HEK293 (cell line): ENCODE measurements around the gene VPS4A.

Experiments used
- KLF8 ChIP-seq: fragments of 450-650 bp; formaldehyde crosslinking; IDR thresholded peaks from 2 replicates; pipeline ENCODE4 v1.5.1; 2016; ENCODE audit warnings: missing biosample characterization, missing genetic modification characterization
- SP2 ChIP-seq: fragments of 450-650 bp; formaldehyde crosslinking; IDR thresholded peaks from 2 replicates; pipeline ENCODE4 v1.5.1; 2016; ENCODE audit warnings: missing biosample characterization, missing genetic modification characterization
- TRIM28 ChIP-seq: IDR thresholded peaks from 2 replicates; pipeline ENCODE4 v1.6.1; 2011; ENCODE audit warnings: low read length, control low read depth, borderline replicate concordance
- YY1 ChIP-seq: fragments of 450-650 bp; formaldehyde crosslinking; IDR thresholded peaks from 2 replicates; pipeline ENCODE4 v1.5.1; 2018; ENCODE audit warnings: missing biosample characterization, missing genetic modification characterization
- ZBTB17 ChIP-seq: fragments of 450-650 bp; formaldehyde crosslinking; IDR thresholded peaks from 2 replicates; pipeline ENCODE4 v1.5.1; 2016; ENCODE audit warnings: missing biosample characterization, missing genetic modification characterization
- ZEB2 ChIP-seq: fragments of 450-650 bp; formaldehyde crosslinking; IDR thresholded peaks from 2 replicates; pipeline ENCODE4 v1.5.1; 2016; ENCODE audit warnings: missing biosample characterization, missing genetic modification characterization
- ZFP37 ChIP-seq: fragments of 450-650 bp; formaldehyde crosslinking; IDR thresholded peaks from 2 replicates; pipeline ENCODE4 v1.5.1; 2016; ENCODE audit warnings: missing biosample characterization, missing genetic modification characterization
- ZFP69B ChIP-seq: fragments of 450-650 bp; formaldehyde crosslinking; IDR thresholded peaks from 2 replicates; pipeline ENCODE4 v1.5.1; 2016; ENCODE audit warnings: missing biosample characterization, missing genetic modification characterization
- ZNF140 ChIP-seq: fragments of 450-650 bp; formaldehyde crosslinking; IDR thresholded peaks from 2 replicates; pipeline ENCODE4 v1.5.1; 2016; ENCODE audit warnings: missing biosample characterization, missing genetic modification characterization
- ZNF24 ChIP-seq: fragments of 450-650 bp; formaldehyde crosslinking; IDR thresholded peaks from 2 replicates; pipeline ENCODE4 v1.5.1; 2016; ENCODE audit warnings: missing biosample characterization, missing genetic modification characterization
- ZNF423 ChIP-seq: fragments of 450-650 bp; formaldehyde crosslinking; IDR thresholded peaks from 2 replicates; pipeline ENCODE4 v1.5.1; 2016; ENCODE audit warnings: missing biosample characterization, missing genetic modification characterization
- ZNF433 ChIP-seq: fragments of 450-650 bp; formaldehyde crosslinking; IDR thresholded peaks from 2 replicates; pipeline ENCODE4 v1.5.1; 2016; ENCODE audit warnings: missing biosample characterization, missing genetic modification characterization, low read depth
- ZNF521 ChIP-seq: fragments of 450-650 bp; formaldehyde crosslinking; IDR thresholded peaks from 2 replicates; pipeline ENCODE4 v1.5.1; 2017; ENCODE audit warnings: missing biosample characterization, mild to moderate bottlenecking, missing genetic modification characterization
- ZNF530 ChIP-seq: fragments of 450-650 bp; formaldehyde crosslinking; IDR thresholded peaks from 2 replicates; pipeline ENCODE4 v1.5.1; 2016; ENCODE audit warnings: low read depth, missing biosample characterization, missing genetic modification characterization
- ZNF571 ChIP-seq: fragments of 450-650 bp; formaldehyde crosslinking; IDR thresholded peaks from 2 replicates; pipeline ENCODE4 v1.5.0; 2017; ENCODE audit warnings: missing biosample characterization, missing genetic modification characterization
- ZNF677 ChIP-seq: fragments of 450-650 bp; IDR thresholded peaks from 2 replicates; pipeline ENCODE4 v1.5.0; 2018; ENCODE audit warnings: missing biosample characterization, mild to moderate bottlenecking, missing genetic modification characterization, moderate library complexity
- TF ChIP-seq, protein P1 (sequence below): fragments of 450-650 bp; formaldehyde crosslinking; IDR thresholded peaks from 2 replicates; pipeline ENCODE4 v1.5.1; 2016; ENCODE audit warnings: missing biosample characterization, missing genetic modification characterization
- TF ChIP-seq, protein P2 (sequence below): fragments of 450-650 bp; formaldehyde crosslinking; conservative IDR thresholded peaks from 2 replicates; pipeline ENCODE4 v1.5.1; 2016; ENCODE audit warnings: low read depth, missing biosample characterization, missing genetic modification characterization
- TF ChIP-seq, protein P3 (sequence below): fragments of 450-650 bp; formaldehyde crosslinking; IDR thresholded peaks from 2 replicates; pipeline ENCODE4 v1.5.1; 2017; ENCODE audit warnings: missing biosample characterization, missing genetic modification characterization
- TF ChIP-seq, protein P4 (sequence below): fragments of 450-650 bp; formaldehyde crosslinking; IDR thresholded peaks from 2 replicates; pipeline ENCODE4 v1.5.1; 2017; ENCODE audit warnings: missing biosample characterization, mild to moderate bottlenecking, missing genetic modification characterization, moderate library complexity
- TF ChIP-seq, protein P5 (sequence below): fragments of 450-650 bp; formaldehyde crosslinking; IDR thresholded peaks from 2 replicates; pipeline ENCODE4 v1.5.1; 2016; ENCODE audit warnings: missing biosample characterization, missing genetic modification characterization

VPS4A gene

DNA sequence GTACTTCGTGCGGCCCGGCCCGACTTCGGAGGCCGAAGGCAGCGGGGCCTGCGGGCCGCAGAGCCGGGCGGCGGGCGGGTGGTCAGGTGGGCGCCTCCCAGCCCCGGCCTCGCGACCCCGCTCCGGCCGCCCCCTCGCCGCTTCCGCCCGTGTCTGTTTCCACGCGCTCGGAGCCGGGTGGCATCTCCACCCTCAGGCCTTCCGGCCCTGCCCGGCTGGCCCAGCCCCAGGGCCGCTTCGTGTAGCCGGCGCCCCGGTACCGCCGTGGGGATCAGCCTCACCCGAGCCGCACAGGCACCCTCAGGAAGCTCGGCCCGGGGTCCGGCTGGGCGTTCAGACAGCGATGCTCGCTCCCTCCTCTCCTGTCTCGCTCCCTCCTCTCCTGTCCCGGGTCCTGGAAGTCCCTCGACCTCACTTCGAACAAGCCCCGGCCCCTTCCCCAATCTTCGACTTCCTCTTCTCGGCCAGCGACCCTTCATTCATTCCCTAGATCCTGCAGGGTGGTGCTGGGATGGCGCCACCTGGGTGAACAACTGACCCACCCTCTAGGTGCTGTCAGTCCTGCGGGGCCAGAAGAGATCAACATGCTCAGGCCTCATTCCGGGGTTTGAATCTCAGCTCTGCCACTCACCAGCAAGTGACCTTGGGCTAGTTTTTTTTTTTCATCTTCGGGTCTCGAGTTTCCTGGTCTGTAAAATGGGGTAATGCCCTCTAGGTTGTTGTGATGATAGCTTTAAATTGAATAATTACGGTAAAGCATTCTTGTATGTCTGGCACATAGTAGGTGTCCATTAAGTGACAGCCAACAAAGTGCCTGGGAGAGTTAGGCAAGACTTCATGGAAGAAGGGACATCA is 610 bp downstream of the VPS4A start (continued):
- TF ChIP-seq, protein P1, sequence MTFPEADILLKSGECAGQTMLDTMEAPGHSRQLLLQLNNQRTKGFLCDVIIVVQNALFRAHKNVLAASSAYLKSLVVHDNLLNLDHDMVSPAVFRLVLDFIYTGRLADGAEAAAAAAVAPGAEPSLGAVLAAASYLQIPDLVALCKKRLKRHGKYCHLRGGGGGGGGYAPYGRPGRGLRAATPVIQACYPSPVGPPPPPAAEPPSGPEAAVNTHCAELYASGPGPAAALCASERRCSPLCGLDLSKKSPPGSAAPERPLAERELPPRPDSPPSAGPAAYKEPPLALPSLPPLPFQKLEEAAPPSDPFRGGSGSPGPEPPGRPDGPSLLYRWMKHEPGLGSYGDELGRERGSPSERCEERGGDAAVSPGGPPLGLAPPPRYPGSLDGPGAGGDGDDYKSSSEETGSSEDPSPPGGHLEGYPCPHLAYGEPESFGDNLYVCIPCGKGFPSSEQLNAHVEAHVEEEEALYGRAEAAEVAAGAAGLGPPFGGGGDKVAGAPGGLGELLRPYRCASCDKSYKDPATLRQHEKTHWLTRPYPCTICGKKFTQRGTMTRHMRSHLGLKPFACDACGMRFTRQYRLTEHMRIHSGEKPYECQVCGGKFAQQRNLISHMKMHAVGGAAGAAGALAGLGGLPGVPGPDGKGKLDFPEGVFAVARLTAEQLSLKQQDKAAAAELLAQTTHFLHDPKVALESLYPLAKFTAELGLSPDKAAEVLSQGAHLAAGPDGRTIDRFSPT (tag by site-specific recombination): no peak
- TF ChIP-seq ZNF433 (no peak), ZEB2 (tag by site-specific recombination) (peak; percentile 32; the same call in 1 of the 2 replicates), ZNF423 (tag by site-specific recombination) (no peak), ZNF530 (no peak), ZBTB17 (peak; percentile 88), YY1 (tag by site-specific recombination) (no peak), ZNF24 (tag by site-specific recombination) (peak; percentile 88), TRIM28 (no peak), SP2 (tag by site-specific recombination) (peak; percentile 49), ZNF521 (tag by site-specific recombination) (no peak), ZNF140 (tag by site-specific recombination) (no peak), ZFP69B (tag by site-specific recombination) (no peak), ZNF571 (tag by site-specific recombination) (no peak), ZFP37 (tag by site-specific recombination) (no peak), ZNF677 (tag by site-specific recombination) (no peak), KLF8 (tag by site-specific recombination) (0 out of 2 replicates have a peak, but pooled peaks have one; percentile 20)
- TF ChIP-seq, protein P2, sequence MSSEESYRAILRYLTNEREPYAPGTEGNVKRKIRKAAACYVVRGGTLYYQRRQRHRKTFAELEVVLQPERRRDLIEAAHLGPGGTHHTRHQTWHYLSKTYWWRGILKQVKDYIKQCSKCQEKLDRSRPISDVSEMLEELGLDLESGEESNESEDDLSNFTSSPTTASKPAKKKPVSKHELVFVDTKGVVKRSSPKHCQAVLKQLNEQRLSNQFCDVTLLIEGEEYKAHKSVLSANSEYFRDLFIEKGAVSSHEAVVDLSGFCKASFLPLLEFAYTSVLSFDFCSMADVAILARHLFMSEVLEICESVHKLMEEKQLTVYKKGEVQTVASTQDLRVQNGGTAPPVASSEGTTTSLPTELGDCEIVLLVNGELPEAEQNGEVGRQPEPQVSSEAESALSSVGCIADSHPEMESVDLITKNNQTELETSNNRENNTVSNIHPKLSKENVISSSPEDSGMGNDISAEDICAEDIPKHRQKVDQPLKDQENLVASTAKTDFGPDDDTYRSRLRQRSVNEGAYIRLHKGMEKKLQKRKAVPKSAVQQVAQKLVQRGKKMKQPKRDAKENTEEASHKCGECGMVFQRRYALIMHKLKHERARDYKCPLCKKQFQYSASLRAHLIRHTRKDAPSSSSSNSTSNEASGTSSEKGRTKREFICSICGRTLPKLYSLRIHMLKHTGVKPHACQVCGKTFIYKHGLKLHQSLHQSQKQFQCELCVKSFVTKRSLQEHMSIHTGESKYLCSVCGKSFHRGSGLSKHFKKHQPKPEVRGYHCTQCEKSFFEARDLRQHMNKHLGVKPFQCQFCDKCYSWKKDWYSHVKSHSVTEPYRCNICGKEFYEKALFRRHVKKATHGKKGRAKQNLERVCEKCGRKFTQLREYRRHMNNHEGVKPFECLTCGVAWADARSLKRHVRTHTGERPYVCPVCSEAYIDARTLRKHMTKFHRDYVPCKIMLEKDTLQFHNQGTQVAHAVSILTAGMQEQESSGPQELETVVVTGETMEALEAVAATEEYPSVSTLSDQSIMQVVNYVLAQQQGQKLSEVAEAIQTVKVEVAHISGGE (tag by site-specific recombination): peak; percentile 33
- TF ChIP-seq, protein P3, sequence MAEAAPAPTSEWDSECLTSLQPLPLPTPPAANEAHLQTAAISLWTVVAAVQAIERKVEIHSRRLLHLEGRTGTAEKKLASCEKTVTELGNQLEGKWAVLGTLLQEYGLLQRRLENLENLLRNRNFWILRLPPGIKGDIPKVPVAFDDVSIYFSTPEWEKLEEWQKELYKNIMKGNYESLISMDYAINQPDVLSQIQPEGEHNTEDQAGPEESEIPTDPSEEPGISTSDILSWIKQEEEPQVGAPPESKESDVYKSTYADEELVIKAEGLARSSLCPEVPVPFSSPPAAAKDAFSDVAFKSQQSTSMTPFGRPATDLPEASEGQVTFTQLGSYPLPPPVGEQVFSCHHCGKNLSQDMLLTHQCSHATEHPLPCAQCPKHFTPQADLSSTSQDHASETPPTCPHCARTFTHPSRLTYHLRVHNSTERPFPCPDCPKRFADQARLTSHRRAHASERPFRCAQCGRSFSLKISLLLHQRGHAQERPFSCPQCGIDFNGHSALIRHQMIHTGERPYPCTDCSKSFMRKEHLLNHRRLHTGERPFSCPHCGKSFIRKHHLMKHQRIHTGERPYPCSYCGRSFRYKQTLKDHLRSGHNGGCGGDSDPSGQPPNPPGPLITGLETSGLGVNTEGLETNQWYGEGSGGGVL (tag by site-specific recombination): 0 out of 2 replicates have a peak, but pooled peaks have one; percentile 27
- TF ChIP-seq, protein P4, sequence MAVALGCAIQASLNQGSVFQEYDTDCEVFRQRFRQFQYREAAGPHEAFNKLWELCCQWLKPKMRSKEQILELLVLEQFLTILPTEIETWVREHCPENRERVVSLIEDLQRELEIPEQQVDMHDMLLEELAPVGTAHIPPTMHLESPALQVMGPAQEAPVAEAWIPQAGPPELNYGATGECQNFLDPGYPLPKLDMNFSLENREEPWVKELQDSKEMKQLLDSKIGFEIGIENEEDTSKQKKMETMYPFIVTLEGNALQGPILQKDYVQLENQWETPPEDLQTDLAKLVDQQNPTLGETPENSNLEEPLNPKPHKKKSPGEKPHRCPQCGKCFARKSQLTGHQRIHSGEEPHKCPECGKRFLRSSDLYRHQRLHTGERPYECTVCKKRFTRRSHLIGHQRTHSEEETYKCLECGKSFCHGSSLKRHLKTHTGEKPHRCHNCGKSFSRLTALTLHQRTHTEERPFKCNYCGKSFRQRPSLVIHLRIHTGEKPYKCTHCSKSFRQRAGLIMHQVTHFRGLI (tag by site-specific recombination): no peak; the same call in 1 of the 2 replicates
- TF ChIP-seq, protein P5, sequence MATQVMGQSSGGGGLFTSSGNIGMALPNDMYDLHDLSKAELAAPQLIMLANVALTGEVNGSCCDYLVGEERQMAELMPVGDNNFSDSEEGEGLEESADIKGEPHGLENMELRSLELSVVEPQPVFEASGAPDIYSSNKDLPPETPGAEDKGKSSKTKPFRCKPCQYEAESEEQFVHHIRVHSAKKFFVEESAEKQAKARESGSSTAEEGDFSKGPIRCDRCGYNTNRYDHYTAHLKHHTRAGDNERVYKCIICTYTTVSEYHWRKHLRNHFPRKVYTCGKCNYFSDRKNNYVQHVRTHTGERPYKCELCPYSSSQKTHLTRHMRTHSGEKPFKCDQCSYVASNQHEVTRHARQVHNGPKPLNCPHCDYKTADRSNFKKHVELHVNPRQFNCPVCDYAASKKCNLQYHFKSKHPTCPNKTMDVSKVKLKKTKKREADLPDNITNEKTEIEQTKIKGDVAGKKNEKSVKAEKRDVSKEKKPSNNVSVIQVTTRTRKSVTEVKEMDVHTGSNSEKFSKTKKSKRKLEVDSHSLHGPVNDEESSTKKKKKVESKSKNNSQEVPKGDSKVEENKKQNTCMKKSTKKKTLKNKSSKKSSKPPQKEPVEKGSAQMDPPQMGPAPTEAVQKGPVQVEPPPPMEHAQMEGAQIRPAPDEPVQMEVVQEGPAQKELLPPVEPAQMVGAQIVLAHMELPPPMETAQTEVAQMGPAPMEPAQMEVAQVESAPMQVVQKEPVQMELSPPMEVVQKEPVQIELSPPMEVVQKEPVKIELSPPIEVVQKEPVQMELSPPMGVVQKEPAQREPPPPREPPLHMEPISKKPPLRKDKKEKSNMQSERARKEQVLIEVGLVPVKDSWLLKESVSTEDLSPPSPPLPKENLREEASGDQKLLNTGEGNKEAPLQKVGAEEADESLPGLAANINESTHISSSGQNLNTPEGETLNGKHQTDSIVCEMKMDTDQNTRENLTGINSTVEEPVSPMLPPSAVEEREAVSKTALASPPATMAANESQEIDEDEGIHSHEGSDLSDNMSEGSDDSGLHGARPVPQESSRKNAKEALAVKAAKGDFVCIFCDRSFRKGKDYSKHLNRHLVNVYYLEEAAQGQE (tag by site-specific recombination): no peak
